K562 (cell line): Measurements from ENCODE around the gene AIM2. TPM values are rescaled to one million over a fixed set of nuclear protein-coding genes. Genes with fewer than 3 reads are reported as not detected.
A peak's percentile ranks its signal among the peaks of the same experiment; 100 is the strongest.

Experiments used
- BDP1 ChIP-seq: IDR thresholded peaks from 3 replicates; pipeline ENCODE4 v1.6.1; 2011; ENCODE audit not compliant: insufficient read length, insufficient read depth
- BRF1 ChIP-seq: IDR thresholded peaks from 3 replicates; pipeline ENCODE4 v1.6.1; 2011; ENCODE audit warnings: borderline replicate concordance, mild to moderate bottlenecking; ENCODE audit not compliant: insufficient read length; ENCODE audit errors: extremely low read depth
- FOS ChIP-seq: IDR thresholded peaks from 3 replicates; pipeline ENCODE4 v1.6.1; 2011; ENCODE audit not compliant: insufficient read length; ENCODE audit errors: extremely low read depth
- MEIS2 ChIP-seq: fragments of 450-650 bp; IDR thresholded peaks from 2 replicates; pipeline ENCODE4 v1.6.1; 2014; ENCODE audit warnings: mild to moderate bottlenecking; ENCODE audit not compliant: partially characterized antibody
- NR1H2 ChIP-seq: sonication (generic); formaldehyde crosslinking; IDR thresholded peaks from 2 replicates; pipeline ENCODE4 v1.4.0; 2020; ENCODE audit warnings: mild to moderate bottlenecking, missing genetic modification reagents
- RBFOX2 ChIP-seq: fragments of 200-400 bp; formaldehyde crosslinking; IDR thresholded peaks from 2 replicates; pipeline ENCODE4 v1.6.1; 2017; ENCODE audit warnings: low read depth, mild to moderate bottlenecking, low read length, moderate library complexity
- RFX7 ChIP-seq: fragments of 250-450 bp; sonication (Bioruptor Pico); IDR thresholded peaks from 2 replicates; pipeline ENCODE4 v1.5.1; 2021; ENCODE audit warnings: mild to moderate bottlenecking
- SMARCB1 ChIP-seq: IDR thresholded peaks from 2 replicates; pipeline ENCODE4 v1.6.1; 2011; ENCODE audit warnings: improper control_type of control experiment, low read depth; ENCODE audit not compliant: insufficient read length
- SRSF9 ChIP-seq: fragments of 200-400 bp; formaldehyde crosslinking; IDR thresholded peaks from 2 replicates; pipeline ENCODE4 v1.6.1; 2017; ENCODE audit warnings: low read depth, low read length, borderline replicate concordance
- TSC22D4 ChIP-seq: fragments of 450-650 bp; IDR thresholded peaks from 2 replicates; pipeline ENCODE4 v1.6.1; 2016; ENCODE audit warnings: missing genetic modification characterization, missing biosample characterization, control low read depth
- ZFP30 ChIP-seq: fragments of 250-450 bp; sonication (Bioruptor Pico); IDR thresholded peaks from 2 replicates; pipeline ENCODE4 v1.8.0; 2022; ENCODE audit warnings: moderate library complexity, mild to moderate bottlenecking, inconsistent platforms, borderline replicate concordance
- ZNF263 ChIP-seq: sonication (generic); formaldehyde crosslinking; IDR thresholded peaks from 2 replicates; pipeline ENCODE4 v1.8.0; 2022; ENCODE audit warnings: mild to moderate bottlenecking, missing genetic modification reagents, borderline replicate concordance
- ZNF764 ChIP-seq: fragments of 250-450 bp; sonication (Bioruptor Pico); IDR thresholded peaks from 2 replicates; pipeline ENCODE4 v1.4.0; 2020; ENCODE audit warnings: low read depth, mild to moderate bottlenecking, moderate library complexity
- polyA plus RNA-seq, 8 experiments: library from polyadenylated mRNA; depleted of rRNA in 4 of 8; stranded (reverse) in 5 of 8; unstranded in 3 of 8; fragments of >200 nt; fragmentation: Nextera tagmentation in 2 of 8; fragmentation: Illumina TruSeq in 1 of 8; extraction: Ambion mirVana in 2 of 8; extraction: Trizol in 1 of 8; gene quantifications; 2 replicates each; pipeline versions ENCODE4 v1.2.1 to v1.2.3, GENCODE V29; 2011 to 2014; ENCODE audit warnings: inconsistent platforms in 1 of 8, missing spikeins in 1 of 8
- total RNA-seq, 7 experiments: library from RNA; depleted of rRNA in 6 of 7; stranded (reverse); fragments of >200 nt in 6 of 7; fragmentation: Illumina TruSeq in 2 of 7; extraction: Trizol in 2 of 7; gene quantifications; 2 replicates each; pipeline versions ENCODE4 v1.2.1 to v1.2.3, GENCODE V29; 2011 to 2021; ENCODE audit warnings: low replicate concordance in 1 of 7
- TF ChIP-seq, protein P1 (sequence below): sonication (generic); formaldehyde crosslinking; IDR thresholded peaks from 2 replicates; pipeline ENCODE4 v1.8.0; 2022; ENCODE audit warnings: mild to moderate bottlenecking, missing genetic modification reagents
- TF ChIP-seq, protein P2 (sequence below): fragments of 250-450 bp; sonication (Bioruptor Pico); IDR thresholded peaks from 2 replicates; pipeline ENCODE4 v1.5.0; 2021
- TF ChIP-seq, protein P3 (sequence below): fragments of 200-800 bp; sonication (Bioruptor generic); IDR thresholded peaks from 2 replicates; pipeline ENCODE4 v1.6.1; 2016; ENCODE audit warnings: missing genetic modification characterization, missing compliant biosample characterization
- TF ChIP-seq, protein P4 (sequence below): fragments of 250-450 bp; sonication (Bioruptor Pico); IDR thresholded peaks from 2 replicates; pipeline ENCODE4 v1.9.0; 2021; ENCODE audit warnings: mild to moderate bottlenecking

Gene AIM2
- total and polyA plus RNA-seq, 9 of the 15 experiments (the other 6 are each of a cell fraction or from before 2014, with no cell fraction given), result 0.10 to 0.95 (median 0.22) TPM

DNA sequence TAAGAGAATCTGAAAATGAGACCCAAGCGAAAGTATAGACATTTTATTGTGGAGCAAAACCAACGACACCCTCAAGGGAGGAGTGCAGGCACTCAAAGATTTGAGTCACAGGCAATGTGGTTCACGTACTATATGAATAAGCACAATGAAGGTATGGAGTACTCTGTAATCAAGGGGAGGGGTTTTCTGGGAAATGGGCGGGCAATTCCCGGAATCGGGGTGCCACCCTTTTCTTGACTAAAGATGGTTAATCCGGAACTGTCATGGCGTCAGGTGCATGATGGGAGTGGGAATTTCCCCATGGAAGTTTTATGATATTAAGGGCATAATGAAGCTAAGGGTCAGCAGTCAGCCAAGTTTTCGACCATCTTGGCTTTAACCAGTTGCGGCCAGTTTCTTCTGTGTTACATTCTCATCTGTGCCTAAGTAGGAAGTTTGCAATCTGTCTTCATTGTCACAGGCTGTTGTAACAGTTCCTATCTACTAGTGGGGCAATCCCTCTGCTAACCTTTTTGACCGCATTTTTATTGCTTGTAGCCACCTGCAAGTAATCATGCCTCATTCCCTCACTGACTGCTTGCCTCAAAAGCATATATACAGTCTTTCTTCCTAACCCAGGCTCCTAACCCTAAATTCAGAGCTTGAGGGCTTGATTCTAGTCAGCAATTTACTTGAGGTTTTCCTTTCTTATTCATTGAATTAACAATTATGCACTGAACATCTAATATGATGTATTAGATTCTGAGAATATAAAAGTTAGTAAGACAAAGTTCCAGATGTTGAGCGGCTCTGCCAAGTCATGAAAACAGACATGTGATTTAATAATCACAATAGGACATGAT, 775 bp upstream of the AIM2 start (continued):
- TF ChIP-seq, protein P1, sequence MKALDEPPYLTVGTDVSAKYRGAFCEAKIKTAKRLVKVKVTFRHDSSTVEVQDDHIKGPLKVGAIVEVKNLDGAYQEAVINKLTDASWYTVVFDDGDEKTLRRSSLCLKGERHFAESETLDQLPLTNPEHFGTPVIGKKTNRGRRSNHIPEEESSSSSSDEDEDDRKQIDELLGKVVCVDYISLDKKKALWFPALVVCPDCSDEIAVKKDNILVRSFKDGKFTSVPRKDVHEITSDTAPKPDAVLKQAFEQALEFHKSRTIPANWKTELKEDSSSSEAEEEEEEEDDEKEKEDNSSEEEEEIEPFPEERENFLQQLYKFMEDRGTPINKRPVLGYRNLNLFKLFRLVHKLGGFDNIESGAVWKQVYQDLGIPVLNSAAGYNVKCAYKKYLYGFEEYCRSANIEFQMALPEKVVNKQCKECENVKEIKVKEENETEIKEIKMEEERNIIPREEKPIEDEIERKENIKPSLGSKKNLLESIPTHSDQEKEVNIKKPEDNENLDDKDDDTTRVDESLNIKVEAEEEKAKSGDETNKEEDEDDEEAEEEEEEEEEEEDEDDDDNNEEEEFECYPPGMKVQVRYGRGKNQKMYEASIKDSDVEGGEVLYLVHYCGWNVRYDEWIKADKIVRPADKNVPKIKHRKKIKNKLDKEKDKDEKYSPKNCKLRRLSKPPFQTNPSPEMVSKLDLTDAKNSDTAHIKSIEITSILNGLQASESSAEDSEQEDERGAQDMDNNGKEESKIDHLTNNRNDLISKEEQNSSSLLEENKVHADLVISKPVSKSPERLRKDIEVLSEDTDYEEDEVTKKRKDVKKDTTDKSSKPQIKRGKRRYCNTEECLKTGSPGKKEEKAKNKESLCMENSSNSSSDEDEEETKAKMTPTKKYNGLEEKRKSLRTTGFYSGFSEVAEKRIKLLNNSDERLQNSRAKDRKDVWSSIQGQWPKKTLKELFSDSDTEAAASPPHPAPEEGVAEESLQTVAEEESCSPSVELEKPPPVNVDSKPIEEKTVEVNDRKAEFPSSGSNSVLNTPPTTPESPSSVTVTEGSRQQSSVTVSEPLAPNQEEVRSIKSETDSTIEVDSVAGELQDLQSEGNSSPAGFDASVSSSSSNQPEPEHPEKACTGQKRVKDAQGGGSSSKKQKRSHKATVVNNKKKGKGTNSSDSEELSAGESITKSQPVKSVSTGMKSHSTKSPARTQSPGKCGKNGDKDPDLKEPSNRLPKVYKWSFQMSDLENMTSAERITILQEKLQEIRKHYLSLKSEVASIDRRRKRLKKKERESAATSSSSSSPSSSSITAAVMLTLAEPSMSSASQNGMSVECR (CRISPR knock-in tag), result no peak
- TF ChIP-seq MEIS2, result peak; percentile 34
- peak; percentile 48; the same call in 1 of the 2 replicates for TF ChIP-seq RBFOX2
- no peak for TF ChIP-seq BDP1
- no peak for TF ChIP-seq RFX7 (CRISPR knock-in tag)
- no peak for TF ChIP-seq BRF1
- no peak for TF ChIP-seq FOS
- TF ChIP-seq, protein P2, sequence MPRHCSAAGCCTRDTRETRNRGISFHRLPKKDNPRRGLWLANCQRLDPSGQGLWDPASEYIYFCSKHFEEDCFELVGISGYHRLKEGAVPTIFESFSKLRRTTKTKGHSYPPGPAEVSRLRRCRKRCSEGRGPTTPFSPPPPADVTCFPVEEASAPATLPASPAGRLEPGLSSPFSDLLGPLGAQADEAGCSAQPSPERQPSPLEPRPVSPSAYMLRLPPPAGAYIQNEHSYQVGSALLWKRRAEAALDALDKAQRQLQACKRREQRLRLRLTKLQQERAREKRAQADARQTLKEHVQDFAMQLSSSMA, result no peak
- no peak for TF ChIP-seq SRSF9
- TF ChIP-seq SMARCB1, result no peak
- no peak for TF ChIP-seq ZNF263
- TF ChIP-seq, protein P3, sequence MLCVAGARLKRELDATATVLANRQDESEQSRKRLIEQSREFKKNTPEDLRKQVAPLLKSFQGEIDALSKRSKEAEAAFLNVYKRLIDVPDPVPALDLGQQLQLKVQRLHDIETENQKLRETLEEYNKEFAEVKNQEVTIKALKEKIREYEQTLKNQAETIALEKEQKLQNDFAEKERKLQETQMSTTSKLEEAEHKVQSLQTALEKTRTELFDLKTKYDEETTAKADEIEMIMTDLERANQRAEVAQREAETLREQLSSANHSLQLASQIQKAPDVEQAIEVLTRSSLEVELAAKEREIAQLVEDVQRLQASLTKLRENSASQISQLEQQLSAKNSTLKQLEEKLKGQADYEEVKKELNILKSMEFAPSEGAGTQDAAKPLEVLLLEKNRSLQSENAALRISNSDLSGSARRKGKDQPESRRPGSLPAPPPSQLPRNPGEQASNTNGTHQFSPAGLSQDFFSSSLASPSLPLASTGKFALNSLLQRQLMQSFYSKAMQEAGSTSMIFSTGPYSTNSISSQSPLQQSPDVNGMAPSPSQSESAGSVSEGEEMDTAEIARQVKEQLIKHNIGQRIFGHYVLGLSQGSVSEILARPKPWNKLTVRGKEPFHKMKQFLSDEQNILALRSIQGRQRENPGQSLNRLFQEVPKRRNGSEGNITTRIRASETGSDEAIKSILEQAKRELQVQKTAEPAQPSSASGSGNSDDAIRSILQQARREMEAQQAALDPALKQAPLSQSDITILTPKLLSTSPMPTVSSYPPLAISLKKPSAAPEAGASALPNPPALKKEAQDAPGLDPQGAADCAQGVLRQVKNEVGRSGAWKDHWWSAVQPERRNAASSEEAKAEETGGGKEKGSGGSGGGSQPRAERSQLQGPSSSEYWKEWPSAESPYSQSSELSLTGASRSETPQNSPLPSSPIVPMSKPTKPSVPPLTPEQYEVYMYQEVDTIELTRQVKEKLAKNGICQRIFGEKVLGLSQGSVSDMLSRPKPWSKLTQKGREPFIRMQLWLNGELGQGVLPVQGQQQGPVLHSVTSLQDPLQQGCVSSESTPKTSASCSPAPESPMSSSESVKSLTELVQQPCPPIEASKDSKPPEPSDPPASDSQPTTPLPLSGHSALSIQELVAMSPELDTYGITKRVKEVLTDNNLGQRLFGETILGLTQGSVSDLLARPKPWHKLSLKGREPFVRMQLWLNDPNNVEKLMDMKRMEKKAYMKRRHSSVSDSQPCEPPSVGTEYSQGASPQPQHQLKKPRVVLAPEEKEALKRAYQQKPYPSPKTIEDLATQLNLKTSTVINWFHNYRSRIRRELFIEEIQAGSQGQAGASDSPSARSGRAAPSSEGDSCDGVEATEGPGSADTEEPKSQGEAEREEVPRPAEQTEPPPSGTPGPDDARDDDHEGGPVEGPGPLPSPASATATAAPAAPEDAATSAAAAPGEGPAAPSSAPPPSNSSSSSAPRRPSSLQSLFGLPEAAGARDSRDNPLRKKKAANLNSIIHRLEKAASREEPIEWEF (CRISPR knock-in tag), result peak; percentile 65
- TF ChIP-seq NR1H2 (CRISPR knock-in tag), result no peak
- no peak for TF ChIP-seq ZFP30 (CRISPR knock-in tag)
- TF ChIP-seq, protein P4, sequence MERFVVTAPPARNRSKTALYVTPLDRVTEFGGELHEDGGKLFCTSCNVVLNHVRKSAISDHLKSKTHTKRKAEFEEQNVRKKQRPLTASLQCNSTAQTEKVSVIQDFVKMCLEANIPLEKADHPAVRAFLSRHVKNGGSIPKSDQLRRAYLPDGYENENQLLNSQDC, result no peak
- TF ChIP-seq ZNF764 (CRISPR knock-in tag), result no peak
- no peak for TF ChIP-seq TSC22D4 (tag)
